ENCODE measurements around the gene HRG.

HRG gene

GRCh38 chr3:186646841-186647240, 19.0 kb upstream of the HRG start:
- TF ChIP-seq, protein P1, sequence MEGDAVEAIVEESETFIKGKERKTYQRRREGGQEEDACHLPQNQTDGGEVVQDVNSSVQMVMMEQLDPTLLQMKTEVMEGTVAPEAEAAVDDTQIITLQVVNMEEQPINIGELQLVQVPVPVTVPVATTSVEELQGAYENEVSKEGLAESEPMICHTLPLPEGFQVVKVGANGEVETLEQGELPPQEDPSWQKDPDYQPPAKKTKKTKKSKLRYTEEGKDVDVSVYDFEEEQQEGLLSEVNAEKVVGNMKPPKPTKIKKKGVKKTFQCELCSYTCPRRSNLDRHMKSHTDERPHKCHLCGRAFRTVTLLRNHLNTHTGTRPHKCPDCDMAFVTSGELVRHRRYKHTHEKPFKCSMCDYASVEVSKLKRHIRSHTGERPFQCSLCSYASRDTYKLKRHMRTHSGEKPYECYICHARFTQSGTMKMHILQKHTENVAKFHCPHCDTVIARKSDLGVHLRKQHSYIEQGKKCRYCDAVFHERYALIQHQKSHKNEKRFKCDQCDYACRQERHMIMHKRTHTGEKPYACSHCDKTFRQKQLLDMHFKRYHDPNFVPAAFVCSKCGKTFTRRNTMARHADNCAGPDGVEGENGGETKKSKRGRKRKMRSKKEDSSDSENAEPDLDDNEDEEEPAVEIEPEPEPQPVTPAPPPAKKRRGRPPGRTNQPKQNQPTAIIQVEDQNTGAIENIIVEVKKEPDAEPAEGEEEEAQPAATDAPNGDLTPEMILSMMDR (IDR thresholded peaks at IDR 0.05; ENCODE audit: low read depth, low read length): no peak
- no peak overlapping the region for H3K4me3 ChIP-seq (ENCODE audit: low read depth, low read length)

DNA sequence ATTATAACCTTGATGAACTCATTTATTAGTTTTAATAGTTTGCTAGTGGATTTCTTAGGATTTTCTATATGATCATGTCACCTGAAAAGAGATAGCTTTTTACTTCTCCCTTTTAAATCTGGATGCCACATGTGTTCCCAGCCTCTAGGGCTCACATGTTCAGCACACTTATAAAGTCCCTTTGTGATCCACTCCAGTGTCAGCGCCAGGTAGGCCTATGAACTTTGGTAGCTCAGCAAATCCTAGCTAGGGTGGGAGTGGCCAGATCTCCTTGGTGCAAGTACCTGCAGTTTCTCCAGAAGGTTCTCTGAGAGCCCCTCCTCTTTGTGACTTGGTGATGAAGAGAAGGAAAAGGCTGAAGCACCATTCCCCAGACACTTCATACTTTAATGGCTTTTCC, 17.0 kb upstream of the HRG start:
- TF ChIP-seq, protein P1 (IDR thresholded peaks at IDR 0.05; ENCODE audit: low read depth, low read length): no peak
- H3K4me3 ChIP-seq (ENCODE audit: low read depth, low read length): no peak overlapping the region

DNA sequence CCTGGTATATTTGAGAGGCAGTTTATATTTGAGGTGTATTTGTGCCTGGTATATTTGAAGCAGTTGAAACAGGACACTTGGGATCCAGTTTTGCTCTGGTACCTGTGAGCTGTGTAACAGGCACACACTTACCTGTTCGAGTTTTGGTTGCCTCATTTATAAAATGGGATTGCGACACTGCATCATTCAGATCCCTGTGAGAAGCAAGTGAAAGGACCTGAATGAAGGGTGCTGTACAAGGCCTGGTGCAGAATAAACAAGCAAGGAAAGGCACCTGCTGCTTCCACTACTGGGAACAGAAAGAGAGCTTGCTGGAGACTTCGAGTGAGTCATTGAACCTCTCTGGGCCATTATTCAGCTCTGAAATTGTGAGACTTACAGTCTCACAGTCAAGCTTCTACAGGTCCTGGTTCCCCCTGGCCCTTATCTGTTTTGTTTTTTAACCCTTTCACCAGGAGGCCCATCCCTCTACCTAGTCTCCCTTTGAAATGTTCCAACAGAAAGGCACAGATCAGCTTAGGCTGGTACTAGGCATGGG, 14.1 kb upstream of the HRG start:
- TF ChIP-seq, protein P1 (IDR thresholded peaks at IDR 0.05; ENCODE audit: low read depth, low read length): no peak
- no peak overlapping the region for H3K4me3 ChIP-seq (ENCODE audit: low read depth, low read length)

- no peak overlapping the region for H3K4me3 ChIP-seq (ENCODE audit: low read depth, low read length)
- TF ChIP-seq, protein P1 (IDR thresholded peaks at IDR 0.05; ENCODE audit: low read depth, low read length): no peak
These were observed 12.6 kb upstream of the HRG start for GRCh38 chr3:186653080-186653707.

DNA sequence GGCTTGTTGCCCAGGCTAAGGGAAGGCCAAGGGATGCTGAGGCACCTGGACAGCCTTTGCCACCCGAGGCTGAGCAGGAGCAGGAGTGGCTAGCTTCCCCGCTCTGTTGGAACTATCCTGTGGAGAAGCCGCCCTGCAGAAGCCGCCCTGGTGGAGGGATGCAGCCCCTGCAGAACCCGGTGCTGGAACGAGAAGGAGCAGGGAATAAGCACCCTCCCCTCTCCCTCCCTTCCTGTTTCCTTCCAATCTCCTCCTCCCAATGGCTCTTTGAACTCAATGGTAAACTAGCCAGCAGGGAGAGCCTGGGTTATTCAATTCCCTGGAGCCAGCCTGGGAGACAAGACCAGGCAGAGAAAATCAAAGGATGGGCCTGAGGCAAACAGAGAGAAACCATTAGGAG, 11.8 kb upstream of the HRG start:
- TF ChIP-seq, protein P1 (IDR thresholded peaks at IDR 0.05; ENCODE audit: low read depth, low read length): no peak
- no peak overlapping the region for H3K4me3 ChIP-seq (ENCODE audit: low read depth, low read length)

- H3K4me3 ChIP-seq (ENCODE audit: low read depth, low read length): no peak overlapping the region
- TF ChIP-seq, protein P1 (IDR thresholded peaks at IDR 0.05; ENCODE audit: low read depth, low read length): no peak
These were observed 2.3 kb upstream of the HRG start for GRCh38 chr3:186663361-186664118.

DNA sequence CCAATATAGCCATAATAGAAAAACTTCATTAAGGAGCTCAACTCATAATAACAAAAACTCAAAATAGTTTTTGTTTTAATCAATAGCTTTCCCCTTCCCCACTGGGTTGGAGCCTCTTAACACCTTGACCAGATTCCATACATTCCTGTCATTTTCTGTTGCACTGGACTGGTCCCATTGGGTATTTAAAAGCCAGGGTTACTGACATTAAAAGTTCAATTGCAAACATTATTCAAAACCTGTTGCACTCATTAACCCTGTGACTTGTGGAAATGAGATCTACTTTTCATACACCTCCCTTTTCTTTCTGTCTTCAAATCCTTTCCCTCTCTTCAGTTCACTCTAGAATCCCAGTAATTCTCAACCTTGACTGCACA, 1.7 kb upstream of the HRG start:
- TF ChIP-seq, protein P1 (IDR thresholded peaks at IDR 0.05; ENCODE audit: low read depth, low read length): no peak
- H3K4me3 ChIP-seq (ENCODE audit: low read depth, low read length): no peak overlapping the region

All from WI38 (cell line).